ENCODE results near the gene LHX2. TPM values are rescaled to one million over a fixed set of nuclear protein-coding genes. Genes with fewer than 3 reads are reported as not detected.

LHX2 gene
- total RNA-seq, 1 experiment from 2014 or later, result 1.4 TPM

GRCh38 chr9:124060844-124061605 is 49.5 kb downstream of the LHX2 start:
- BruUV-seq (replicated peaks), result no TSS peak
- POLR2A ChIA-PET (ENCODE audit: unreplicated experiment), result interaction anchor here (0.6 kb wide), 1 partner anchor 18 kb away, joined by 3 read pairs; no protein-coding TSS in a partner anchor
- no peaks in the 10 kb centered on the region for H3K9me2 ChIP-seq (ENCODE audit: insufficient read depth)

GRCh38 chr9:124062172-124062571 is 50.6 kb downstream of the LHX2 start:
- TF ChIP-seq EZH2 (IDR thresholded peaks at IDR 0.05; ENCODE audit: low read depth) (no peak), CTCF (conservative IDR thresholded peaks at IDR 0.05) (peak; percentile 33; the same call in 1 of the 2 replicates)
- Histone ChIP-seq H3K79me2 (ENCODE audit: low read depth) (no peaks in the 10 kb centered on the region), H3K27me3 (ENCODE audit: insufficient read depth, low read depth) (peaks cover 52% of the 10 kb centered on the region), H4K20me1 (ENCODE audit: insufficient read depth) (no peaks in the 10 kb centered on the region), H3K4me3 (no peak overlapping the region), H3K36me3 (ENCODE audit: low read depth) (no peaks in the 10 kb centered on the region), H2AFZ (no peak overlapping the region), H3K4me2 (no peak overlapping the region), H3K4me1 (replicated peaks; ENCODE audit: insufficient read depth) (no peaks in the 10 kb centered on the region), H3K9me2 (ENCODE audit: insufficient read depth) (no peaks in the 10 kb centered on the region), H3F3A (ENCODE audit: insufficient read depth, low read depth) (no peaks in the 10 kb centered on the region), H3K9me3 (ENCODE audit: insufficient read depth, low read depth) (no peaks in the 10 kb centered on the region), H3K27ac (no peak overlapping the region)
- no TSS peak for BruUV-seq (replicated peaks)
- ChIA-PET CTCF (no interaction called here), POLR2A (ENCODE audit: unreplicated experiment) (no interaction called here)
- DNase-seq, result no peak
- intact Hi-C loops (cut with micrococcal nuclease; ENCODE audit: unreplicated experiment), result no loop called here

More at GRCh38 chr9:124060844-124061605, 49.5 kb downstream of the LHX2 start:
- Histone ChIP-seq H3K9me3 (ENCODE audit: insufficient read depth, low read depth) (no peaks in the 10 kb centered on the region), H3K36me3 (ENCODE audit: low read depth) (no peaks in the 10 kb centered on the region), H3K27me3 (ENCODE audit: insufficient read depth, low read depth) (peaks cover 46% of the 10 kb centered on the region), H3K4me2 (no peak overlapping the region), H3K4me1 (replicated peaks; ENCODE audit: insufficient read depth) (no peaks in the 10 kb centered on the region), H3K79me2 (ENCODE audit: low read depth) (no peaks in the 10 kb centered on the region), H4K20me1 (ENCODE audit: insufficient read depth) (no peaks in the 10 kb centered on the region), H3F3A (ENCODE audit: insufficient read depth, low read depth) (no peaks in the 10 kb centered on the region), H2AFZ (no peak overlapping the region), H3K4me3 (no peak overlapping the region), H3K27ac (no peak overlapping the region)
- intact Hi-C loops (cut with micrococcal nuclease; ENCODE audit: unreplicated experiment), result no loop called here
- CTCF ChIA-PET, result no interaction called here
- TF ChIP-seq CTCF (conservative IDR thresholded peaks at IDR 0.05) (no peak), EZH2 (IDR thresholded peaks at IDR 0.05; ENCODE audit: low read depth) (no peak)
- no peak for DNase-seq

- no peak overlapping the region for H3K4me2 ChIP-seq
- peaks cover 39% of the 10 kb centered on the region for H3K27me3 ChIP-seq (ENCODE audit: insufficient read depth, low read depth)
- H4K20me1 ChIP-seq (ENCODE audit: insufficient read depth), result no peaks in the 10 kb centered on the region
- ChIA-PET POLR2A (ENCODE audit: unreplicated experiment) (no interaction called here), CTCF (no interaction called here)
- no peaks in the 10 kb centered on the region for H3K9me3 ChIP-seq (ENCODE audit: insufficient read depth, low read depth)
- no peak for DNase-seq
- no peaks in the 10 kb centered on the region for H3F3A ChIP-seq (ENCODE audit: insufficient read depth, low read depth)
- H3K9me2 ChIP-seq (ENCODE audit: insufficient read depth), result no peaks in the 10 kb centered on the region
- H2AFZ ChIP-seq, result no peak overlapping the region
- H3K4me1 ChIP-seq (replicated peaks; ENCODE audit: insufficient read depth), result no peaks in the 10 kb centered on the region
- no peak overlapping the region for H3K4me3 ChIP-seq
- no TSS peak for BruUV-seq (replicated peaks)
- no peaks in the 10 kb centered on the region for H3K79me2 ChIP-seq (ENCODE audit: low read depth)
- no peak for TF ChIP-seq CTCF (conservative IDR thresholded peaks at IDR 0.05)
- TF ChIP-seq EZH2 (IDR thresholded peaks at IDR 0.05; ENCODE audit: low read depth), result no peak
- no peak overlapping the region for H3K27ac ChIP-seq
- intact Hi-C loops (cut with micrococcal nuclease; ENCODE audit: unreplicated experiment), result no loop called here
- no peaks in the 10 kb centered on the region for H3K36me3 ChIP-seq (ENCODE audit: low read depth)
Measured at GRCh38 chr9:124066783-124067577, 55.4 kb downstream of the LHX2 start.

All from PC-9 (cell line).